ENCODE measurements around the gene VAV2.

Gene VAV2

GRCh38 chr9:133870598-133871595, 121.2 kb downstream of the VAV2 start:
- no peak for FAIRE-seq

DNA sequence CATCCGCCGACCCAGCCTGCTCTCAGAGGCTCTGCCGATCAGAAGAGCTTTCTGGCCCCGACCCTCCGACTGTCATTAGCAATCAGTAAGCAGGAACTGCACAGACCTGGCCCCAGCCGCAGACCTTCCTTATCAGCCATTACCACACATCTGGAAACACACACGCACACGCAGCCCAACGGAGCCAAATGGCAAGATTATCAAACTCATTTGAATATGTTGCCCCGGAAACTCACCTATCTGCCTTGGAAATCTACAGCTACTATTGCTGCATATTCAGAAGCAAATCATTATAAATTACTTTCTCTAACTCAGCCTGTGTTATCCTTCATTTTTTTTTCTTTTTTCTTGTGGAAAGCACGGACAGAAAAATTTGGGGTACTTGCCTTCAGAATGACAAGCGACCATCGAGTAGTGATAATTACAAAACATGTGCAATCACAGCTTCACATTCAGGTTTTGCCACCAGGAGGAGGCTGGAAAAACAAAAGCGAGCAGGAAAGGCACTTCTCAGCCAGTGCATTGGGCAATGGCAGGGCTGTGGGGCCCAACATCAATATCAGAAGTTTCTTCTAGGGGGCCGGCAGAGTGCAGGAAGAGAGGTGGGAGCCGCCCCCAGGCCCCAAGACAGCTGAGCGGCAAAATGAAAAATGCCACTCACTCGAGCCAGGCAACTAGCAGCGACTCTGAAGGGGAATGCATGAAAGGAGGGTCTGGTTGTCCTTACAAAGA, 122.3 kb downstream of the VAV2 start:
- FAIRE-seq, result no peak

GRCh38 chr9:133868203-133868602, 123.9 kb downstream of the VAV2 start:
- no peak for FAIRE-seq

- no peak for FAIRE-seq
Measured at GRCh38 chr9:133866946-133867345, 125.2 kb downstream of the VAV2 start.

DNA sequence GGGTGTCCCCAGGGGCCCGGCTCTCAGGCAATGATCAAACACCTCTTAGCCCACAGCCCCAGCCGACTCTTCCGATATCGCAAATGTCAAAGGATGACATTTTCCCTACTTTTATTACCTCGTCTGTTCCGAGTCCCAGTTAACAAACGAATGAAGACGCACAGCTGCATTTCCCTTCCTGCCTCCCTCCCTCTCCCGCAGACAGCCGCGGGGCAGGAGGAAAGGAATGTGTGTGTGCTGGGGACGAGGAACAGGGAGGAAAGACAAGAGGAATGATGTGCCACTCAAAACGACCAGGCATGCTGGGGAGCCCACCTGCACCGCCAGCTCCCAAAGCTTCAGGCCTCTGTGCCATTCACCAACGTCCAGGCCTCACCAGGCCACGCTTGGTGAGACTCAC, 128.1 kb downstream of the VAV2 start:
- no peak for FAIRE-seq

DNA sequence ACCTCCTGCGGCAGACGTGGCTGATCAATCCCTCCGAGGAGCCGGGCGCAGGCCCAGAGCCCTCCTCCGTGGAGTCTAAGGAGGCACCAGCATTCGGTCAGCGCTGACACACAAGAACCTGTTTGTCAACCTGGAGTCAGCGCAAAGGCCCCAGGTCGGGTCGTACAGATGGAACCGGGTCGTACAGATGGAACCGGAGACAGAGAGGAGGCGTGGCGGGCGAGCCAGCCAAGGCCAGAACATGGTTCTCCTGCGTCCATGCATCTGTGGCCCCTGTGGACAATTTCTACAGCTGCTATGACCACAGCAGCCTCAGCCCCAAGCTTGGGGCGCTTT, 128.9 kb downstream of the VAV2 start:
- FAIRE-seq, result no peak

DNA sequence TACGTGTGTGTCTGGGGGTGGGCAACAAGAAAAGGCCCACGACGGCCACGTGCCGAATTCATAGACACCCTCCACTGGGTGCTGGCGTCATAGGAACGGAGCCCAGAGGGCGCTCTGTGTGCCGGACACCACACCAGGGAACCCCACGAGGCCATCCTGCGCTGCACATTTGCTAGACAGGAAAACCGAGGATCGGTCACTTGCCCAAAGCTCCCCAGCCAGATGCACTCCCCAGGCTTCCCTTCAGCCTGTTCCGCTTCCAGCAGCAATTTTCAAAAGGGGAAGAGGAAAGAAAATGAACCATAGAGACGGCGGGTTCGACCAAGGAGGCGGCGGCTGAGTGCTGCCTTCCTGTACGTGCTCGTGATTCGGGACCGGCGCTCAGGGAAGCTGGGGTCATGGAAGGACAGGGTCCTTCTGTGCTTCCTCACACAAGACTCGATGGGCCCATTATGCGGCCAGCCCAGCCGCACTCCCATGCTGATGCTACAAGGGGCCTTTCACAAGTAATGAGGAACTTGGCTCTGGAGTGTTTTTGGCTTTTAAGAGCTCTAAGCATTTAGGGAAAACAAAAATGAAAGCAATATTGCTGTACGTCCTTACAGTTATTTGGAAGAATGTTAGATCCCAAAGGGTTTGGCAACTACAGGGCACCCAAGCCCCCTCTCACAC, 129.4 kb downstream of the VAV2 start:
- FAIRE-seq, result no peak

- no peak for FAIRE-seq
Measured at GRCh38 chr9:133861692-133862091, 130.4 kb downstream of the VAV2 start.

- FAIRE-seq, result no peak
Measured at GRCh38 chr9:133861086-133861485, 131.0 kb downstream of the VAV2 start.

DNA sequence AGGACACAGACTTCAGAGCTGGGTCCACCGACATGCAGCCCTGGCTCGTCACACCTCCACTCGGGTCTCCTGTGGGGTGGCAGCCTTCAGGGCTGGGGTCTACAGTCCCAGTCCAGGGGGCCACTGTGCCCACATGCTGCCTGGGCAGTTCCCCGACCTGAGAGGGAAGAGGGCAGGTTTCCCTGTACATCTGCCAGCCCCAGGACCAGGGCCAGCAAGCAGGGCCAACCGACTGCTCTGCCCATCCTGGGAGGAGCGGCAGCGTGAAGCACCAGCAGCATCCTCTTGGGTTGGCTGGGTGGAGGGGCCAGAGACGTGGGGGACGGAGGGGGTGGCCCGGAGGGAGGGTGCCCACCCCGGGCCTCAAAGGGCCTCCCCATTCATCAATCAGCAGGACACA, 133.4 kb downstream of the VAV2 start:
- FAIRE-seq, result no peak

- FAIRE-seq, result no peak
Measured at GRCh38 chr9:133857639-133858038, 134.5 kb downstream of the VAV2 start.

DNA sequence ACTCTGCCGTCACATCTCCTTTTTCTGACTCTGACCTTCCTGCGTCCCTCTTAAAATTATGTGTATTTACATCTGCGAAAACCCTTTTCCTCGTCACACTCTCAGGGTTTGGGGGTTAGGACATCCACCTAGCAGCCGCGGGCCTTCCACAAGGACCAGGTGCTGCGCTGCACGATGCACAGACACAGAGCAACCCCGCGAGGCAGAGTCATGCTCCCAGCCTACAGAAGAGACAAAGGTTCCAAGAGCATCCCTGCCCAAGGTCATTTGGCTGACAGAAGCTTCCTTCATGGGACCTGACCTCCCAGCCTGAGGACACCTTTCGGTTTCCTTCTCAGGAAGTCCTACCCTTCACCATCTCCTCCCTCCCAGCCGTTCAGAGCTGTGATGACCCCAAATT, 135.3 kb downstream of the VAV2 start:
- FAIRE-seq, result no peak

- FAIRE-seq, result no peak
Measured at GRCh38 chr9:133855802-133856521, 136.2 kb downstream of the VAV2 start.

DNA sequence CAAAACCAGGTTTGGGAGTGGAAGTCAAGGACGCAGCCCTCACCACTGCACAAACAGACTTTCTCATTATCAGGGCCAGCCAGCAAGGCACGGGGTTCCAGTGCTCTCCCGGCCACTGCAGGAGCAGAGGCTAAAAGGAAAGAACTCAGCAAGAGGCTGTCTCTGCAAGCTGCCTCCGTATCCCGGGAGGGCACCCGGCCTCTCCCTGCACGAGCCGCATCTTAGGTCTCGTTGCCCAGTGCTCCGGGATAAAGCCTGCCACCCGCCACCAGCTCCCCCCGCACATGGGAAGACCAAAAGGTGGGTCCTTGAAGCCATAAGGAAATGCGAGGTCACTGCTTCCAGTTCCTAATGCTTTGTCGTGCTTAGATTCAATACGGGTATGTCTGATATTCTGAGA, 136.8 kb downstream of the VAV2 start:
- FAIRE-seq, result no peak

DNA sequence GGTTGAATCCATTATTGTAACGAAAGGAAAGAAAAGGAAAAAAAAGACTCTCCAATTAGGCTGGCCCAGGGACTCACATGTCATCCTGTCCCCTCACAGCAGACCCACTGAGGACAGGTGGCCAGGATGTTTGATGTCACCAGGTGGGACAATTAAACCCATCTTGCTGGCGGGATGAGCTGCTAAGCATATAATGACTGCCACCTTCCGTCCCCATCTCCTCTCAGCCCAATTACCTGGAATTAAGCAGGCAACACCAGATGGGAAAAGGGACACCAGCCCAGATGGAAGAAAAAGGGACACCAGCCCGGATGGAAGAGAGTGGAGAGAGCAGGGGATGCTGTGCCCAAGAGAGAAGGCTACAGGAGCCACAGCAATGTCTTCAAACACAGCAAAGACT, 137.4 kb downstream of the VAV2 start:
- FAIRE-seq, result no peak

- no peak for FAIRE-seq
Measured at GRCh38 chr9:133854048-133854447, 138.1 kb downstream of the VAV2 start.

- FAIRE-seq, result no peak
Measured at GRCh38 chr9:133853331-133853730, 138.8 kb downstream of the VAV2 start.

DNA sequence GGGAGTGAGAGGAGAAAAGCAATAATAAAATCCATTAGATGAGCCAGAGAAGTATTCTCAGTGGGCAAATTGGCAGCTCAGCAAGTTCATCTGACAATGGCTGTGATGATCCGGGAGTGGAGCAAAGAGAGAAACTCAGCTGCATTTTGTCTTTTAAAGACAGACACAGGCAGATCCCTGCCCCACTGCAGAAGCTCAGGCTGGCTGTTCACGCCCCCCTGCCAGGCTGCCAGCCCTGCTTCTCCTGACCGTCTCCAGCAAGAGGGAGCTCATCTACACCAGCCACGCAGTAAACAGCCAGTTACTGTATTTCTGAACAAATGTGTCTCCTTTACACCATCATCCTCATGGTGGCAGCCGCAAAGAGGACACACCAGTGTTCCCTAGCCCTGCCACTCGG, 139.7 kb downstream of the VAV2 start:
- FAIRE-seq, result no peak

- FAIRE-seq, result no peak
Measured at GRCh38 chr9:133851693-133852092, 140.4 kb downstream of the VAV2 start.

DNA sequence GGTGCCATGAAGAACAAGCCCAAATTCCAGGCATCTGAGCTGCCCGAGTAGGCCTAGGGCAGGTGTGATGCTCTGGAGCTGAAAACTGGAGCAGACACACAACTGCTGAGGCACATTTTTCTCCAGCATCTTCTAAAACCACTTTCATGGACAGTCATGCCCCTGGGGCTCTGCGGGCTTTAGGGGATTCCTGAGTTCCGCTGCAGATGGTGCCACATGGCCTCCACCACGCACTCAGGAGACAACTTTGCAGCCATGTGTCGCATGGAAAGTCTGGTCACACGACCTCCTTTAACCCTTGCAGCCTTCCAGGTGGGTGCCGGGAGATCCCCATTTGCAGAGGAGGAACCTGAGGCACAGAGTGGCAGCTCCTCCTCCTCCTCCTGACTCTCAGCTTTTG, 141.2 kb downstream of the VAV2 start:
- FAIRE-seq, result no peak

DNA sequence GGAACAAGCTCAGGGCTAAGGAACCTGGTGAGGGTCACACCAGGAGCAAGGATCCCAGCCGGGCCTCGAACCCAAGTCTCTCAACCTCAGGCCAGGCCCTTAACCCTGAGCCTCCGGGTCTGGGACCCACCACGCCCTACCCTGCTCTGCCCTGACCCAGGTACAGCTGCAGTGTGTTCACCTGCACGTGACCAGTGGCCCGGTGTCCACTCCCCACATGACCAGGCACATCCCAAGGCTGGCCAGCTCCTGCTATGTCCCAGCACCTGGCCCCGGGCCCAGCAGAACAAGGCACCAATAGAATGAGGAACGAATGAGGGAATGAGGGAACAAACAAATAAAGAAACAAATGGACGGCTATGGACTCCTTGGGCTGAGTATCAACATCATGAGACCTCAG, 142.0 kb downstream of the VAV2 start:
- no peak for FAIRE-seq

DNA sequence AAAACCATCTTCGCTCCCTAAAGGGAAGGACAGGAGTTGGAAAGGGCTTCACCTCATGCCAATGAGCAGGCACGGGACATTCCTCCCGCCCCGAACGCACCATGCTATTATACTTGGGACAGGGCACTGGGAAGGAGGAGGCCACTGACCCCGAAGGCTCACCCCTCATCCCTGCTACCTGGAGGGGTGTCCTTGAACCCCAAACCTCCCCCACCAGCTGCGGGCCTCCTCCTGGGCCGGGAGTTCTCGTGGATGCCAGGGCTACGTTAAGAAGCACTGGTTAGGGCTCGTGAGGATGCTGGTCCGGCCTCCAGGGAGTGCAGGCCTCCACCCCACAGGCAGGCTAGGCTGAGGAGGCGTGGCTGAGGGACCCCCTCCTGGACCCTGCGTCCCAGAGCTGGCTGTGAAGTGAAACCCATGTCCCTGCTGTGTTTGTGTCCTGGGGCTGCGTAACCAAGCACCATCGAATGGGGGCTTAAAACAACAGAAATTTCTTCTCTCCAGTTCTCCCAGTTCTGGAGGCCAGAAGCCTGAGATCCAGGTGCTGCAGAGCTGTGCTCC, 142.9 kb downstream of the VAV2 start:
- no peak for FAIRE-seq
